ENCODE results near the gene PBXIP1.

DNA sequence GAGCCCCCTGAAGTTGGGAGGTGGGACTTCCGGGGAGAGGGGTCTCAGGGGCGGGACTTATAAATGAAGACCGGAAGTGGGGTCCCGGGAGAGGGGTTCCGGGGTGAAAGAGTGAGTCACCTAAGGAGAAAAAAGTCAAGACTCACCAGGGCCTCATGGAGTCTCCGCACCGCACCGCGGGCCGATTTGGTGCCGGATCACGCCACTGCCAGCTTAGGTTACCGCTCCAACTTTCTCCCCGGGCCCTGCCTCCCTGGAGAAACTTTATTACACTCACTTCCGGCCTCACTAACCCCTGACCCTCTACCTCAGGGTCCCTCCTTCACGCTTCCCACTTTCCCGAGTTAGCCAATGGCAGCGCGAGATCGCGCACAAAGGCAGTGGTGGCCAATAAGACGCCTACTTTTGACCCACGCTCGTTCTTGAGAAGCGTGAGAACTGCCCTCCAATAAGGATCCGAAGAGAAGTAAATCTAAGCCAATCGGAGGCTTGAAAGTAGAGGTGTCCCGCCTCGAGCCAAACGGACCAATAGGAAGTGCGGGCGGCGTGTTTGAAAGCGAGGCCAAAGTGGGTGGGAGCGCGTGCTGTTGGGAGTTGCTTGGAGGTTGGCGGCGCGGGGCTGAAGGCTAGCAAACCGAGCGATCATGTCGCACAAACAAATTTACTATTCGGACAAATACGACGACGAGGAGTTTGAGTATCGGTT, 18.4 kb upstream of the PBXIP1 start, which contains the start of gene CKS1B:
- TF ChIP-seq, protein P1, sequence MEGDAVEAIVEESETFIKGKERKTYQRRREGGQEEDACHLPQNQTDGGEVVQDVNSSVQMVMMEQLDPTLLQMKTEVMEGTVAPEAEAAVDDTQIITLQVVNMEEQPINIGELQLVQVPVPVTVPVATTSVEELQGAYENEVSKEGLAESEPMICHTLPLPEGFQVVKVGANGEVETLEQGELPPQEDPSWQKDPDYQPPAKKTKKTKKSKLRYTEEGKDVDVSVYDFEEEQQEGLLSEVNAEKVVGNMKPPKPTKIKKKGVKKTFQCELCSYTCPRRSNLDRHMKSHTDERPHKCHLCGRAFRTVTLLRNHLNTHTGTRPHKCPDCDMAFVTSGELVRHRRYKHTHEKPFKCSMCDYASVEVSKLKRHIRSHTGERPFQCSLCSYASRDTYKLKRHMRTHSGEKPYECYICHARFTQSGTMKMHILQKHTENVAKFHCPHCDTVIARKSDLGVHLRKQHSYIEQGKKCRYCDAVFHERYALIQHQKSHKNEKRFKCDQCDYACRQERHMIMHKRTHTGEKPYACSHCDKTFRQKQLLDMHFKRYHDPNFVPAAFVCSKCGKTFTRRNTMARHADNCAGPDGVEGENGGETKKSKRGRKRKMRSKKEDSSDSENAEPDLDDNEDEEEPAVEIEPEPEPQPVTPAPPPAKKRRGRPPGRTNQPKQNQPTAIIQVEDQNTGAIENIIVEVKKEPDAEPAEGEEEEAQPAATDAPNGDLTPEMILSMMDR (IDR thresholded peaks at IDR 0.05; ENCODE audit: borderline replicate concordance, extremely low read depth, low read length, poor library complexity, severe bottlenecking) = no peak
- TF ChIP-seq EZH2 (IDR thresholded peaks at IDR 0.05; ENCODE audit: borderline replicate concordance, low read depth, low read length, severe bottlenecking) = no peak

Data from DND-41 (cell line).